ENCODE data around the gene SPATA31C2.

SPATA31C2 gene

GRCh38 chr9:88085476-88085875, 52.8 kb downstream of the SPATA31C2 start:
- 91% methylated on average over 5 of the region's 5 CpGs for WGBS
- no peaks in the 10 kb centered on the region for H3K27me3 ChIP-seq (ENCODE audit: insufficient read depth, low read length)
- no peak overlapping the region for H3K9ac ChIP-seq (ENCODE audit: low read depth, low read length)
- H3K27ac ChIP-seq (ENCODE audit: low read depth, low read length), result no peak overlapping the region
- no peaks in the 10 kb centered on the region for H3K9me3 ChIP-seq (ENCODE audit: insufficient read depth, low read depth, low read length)
- H3K4me3 ChIP-seq (ENCODE audit: low read length), result no peak overlapping the region
- no peaks in the 10 kb centered on the region for H3K4me1 ChIP-seq (ENCODE audit: insufficient read depth, low read length)
- H3K36me3 ChIP-seq (ENCODE audit: insufficient read depth, low read length), result no peaks in the 10 kb centered on the region

GRCh38 chr9:88084357-88085183, 53.7 kb downstream of the SPATA31C2 start:
- Histone ChIP-seq H3K27ac (ENCODE audit: low read depth, low read length) (no peak overlapping the region), H3K9ac (ENCODE audit: low read depth, low read length) (no peak overlapping the region)
- WGBS, result 91% methylated on average over 5 of the region's 5 CpGs

More at GRCh38 chr9:88084357-88085183, 53.7 kb downstream of the SPATA31C2 start:
- Histone ChIP-seq H3K4me3 (ENCODE audit: low read length) (no peak overlapping the region), H3K4me1 (ENCODE audit: insufficient read depth, low read length) (no peaks in the 10 kb centered on the region), H3K36me3 (ENCODE audit: insufficient read depth, low read length) (no peaks in the 10 kb centered on the region), H3K9me3 (ENCODE audit: insufficient read depth, low read depth, low read length) (no peaks in the 10 kb centered on the region), H3K27me3 (ENCODE audit: insufficient read depth, low read length) (no peaks in the 10 kb centered on the region)
